Endodermal cell (in vitro differentiated cells): ENCODE measurements around the gene SP1. TPM values are rescaled to one million over a fixed set of nuclear protein-coding genes. Genes with fewer than 3 reads are reported as not detected.
"Not testable (repeated sequence)": the region's sequence is repeated elsewhere in the genome, so short reads cannot be mapped to it uniquely, and the experiment has no call there.

Source experiments
- DNase-seq: peaks from one replicate; pipeline ENCODE4 v3.0.0-alpha.2; 2017
- H3K27ac ChIP-seq: 2 replicates; pipeline ENCODE4 v1.5.1; 2013; ENCODE audit warnings: mild to moderate bottlenecking, low read depth, low read length, moderate library complexity
- H3K27me3 ChIP-seq: 2 replicates; pipeline ENCODE4 v1.6.1; 2013; ENCODE audit warnings: mild to moderate bottlenecking, low read length, moderate library complexity; ENCODE audit not compliant: insufficient read depth, control insufficient read depth, poor library complexity, severe bottlenecking
- H3K36me3 ChIP-seq: 2 replicates; pipeline ENCODE4 v1.7.0; 2013; ENCODE audit warnings: mild to moderate bottlenecking, low read length, moderate library complexity; ENCODE audit not compliant: control insufficient read depth, insufficient read depth
- H3K4me1 ChIP-seq: one replicate; pipeline ENCODE4 v1.7.0; 2013; ENCODE audit warnings: low read length; ENCODE audit not compliant: control insufficient read depth, insufficient read depth
- H3K4me3 ChIP-seq: 2 replicates; pipeline ENCODE4 v1.5.1; 2013; ENCODE audit warnings: mild to moderate bottlenecking, low read length, moderate library complexity
- H3K9ac ChIP-seq: 2 replicates; pipeline ENCODE4 v1.6.1; 2013; ENCODE audit warnings: mild to moderate bottlenecking, low read length, moderate library complexity; ENCODE audit not compliant: poor library complexity, severe bottlenecking; ENCODE audit errors: extremely low read depth
- H3K9me3 ChIP-seq: 2 replicates; pipeline ENCODE4 v1.6.1; 2013; ENCODE audit warnings: mild to moderate bottlenecking, low read length, moderate library complexity; ENCODE audit not compliant: control insufficient read depth
- H3K27ac Mint-ChIP-seq: 2 replicates; pipeline ENCODE4 v1.8.0; 2020; ENCODE audit warnings: mixed read lengths
- H3K27me3 Mint-ChIP-seq: 2 replicates; pipeline ENCODE4 v1.8.0; 2021; ENCODE audit warnings: mild to moderate bottlenecking, mixed read lengths; ENCODE audit not compliant: insufficient read depth
- H3K36me3 Mint-ChIP-seq: 2 replicates; pipeline ENCODE4 v1.8.0; 2020; ENCODE audit warnings: low read depth, mixed read lengths
- H3K4me1 Mint-ChIP-seq: 2 replicates; pipeline ENCODE4 v1.8.0; 2020; ENCODE audit warnings: mixed read lengths
- H3K4me3 Mint-ChIP-seq: 2 replicates; pipeline ENCODE4 v1.8.0; 2020; ENCODE audit warnings: mild to moderate bottlenecking, moderate library complexity, mixed read lengths
- H3K9me3 Mint-ChIP-seq: 2 replicates; pipeline ENCODE4 v1.8.0; 2020; ENCODE audit warnings: mild to moderate bottlenecking, mixed read lengths
- WGBS, 2 experiments: methylation state at CpG; one replicate each; pipeline versions ENCODE4 v1.1.5 to v1.1.7; 2013; ENCODE audit warnings: missing lambda C conversion rate in 2 of 2, mixed read lengths in 1 of 2; ENCODE audit not compliant: insufficient coverage in 1 of 2, insufficient read length in 1 of 2; 5-methylcytosine and 5-hydroxymethylcytosine counted together
- total RNA-seq, 2 donors: library from RNA; stranded (reverse); fragmentation: NEBNext Ultra II Directional in 1 of 2; extraction: Animal tissue kit (Norgen Biotek cat#: 25700) in 1 of 2; gene quantifications; 2 replicates in 1 of 2; 3 replicates in 1 of 2; pipeline ENCODE4 v1.2.1, GENCODE V29; 2021
- TF ChIP-seq, protein P1 (sequence below): fragments of 200-600 bp; sonication (generic); conservative IDR thresholded peaks from 2 replicates; pipeline ENCODE4 v1.5.0; 2021; ENCODE audit warnings: antibody characterized with exemption, mild to moderate bottlenecking

Gene SP1
- total RNA-seq, 2 donors from 2014 or later = 91.2 to 99.5 TPM

DNA sequence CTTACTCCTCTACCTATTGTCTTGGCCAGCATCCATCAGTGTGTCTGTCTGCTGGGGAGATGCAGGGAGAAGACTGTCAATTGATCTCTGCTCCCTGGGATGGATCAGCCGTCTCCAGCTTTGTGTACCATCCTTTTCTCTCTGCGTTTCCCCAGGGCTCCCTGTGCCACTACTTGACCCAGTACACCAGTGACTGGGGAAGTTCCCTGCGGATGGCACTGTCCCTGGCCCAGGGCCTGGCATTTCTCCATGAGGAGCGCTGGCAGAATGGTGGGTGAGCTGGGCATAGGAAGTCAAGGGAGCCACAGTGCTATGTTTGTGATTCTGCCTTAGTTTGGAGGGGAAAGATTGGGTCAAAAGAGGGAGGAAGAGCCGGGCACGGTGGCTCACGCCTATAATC, 48.8 kb downstream of the SP1 start:
- no peak overlapping the region for H3K27ac ChIP-seq
- DNase-seq = no peak
- no peaks in the 10 kb centered on the region for H3K27me3 ChIP-seq
- Mint-ChIP-seq H3K27me3 (no peaks in the 10 kb centered on the region), H3K4me3 (no peak overlapping the region), H3K27ac (no peak overlapping the region), H3K9me3 (no peaks in the 10 kb centered on the region), H3K4me1 (peaks cover 33% of the 10 kb centered on the region), H3K36me3 (peaks cover 17% of the 10 kb centered on the region)
- no peak overlapping the region for H3K9ac ChIP-seq
- no peaks in the 10 kb centered on the region for H3K36me3 ChIP-seq
- WGBS, 2 experiments = 83 to 100% methylated on average over 1 to 7 of the region's 7 CpGs
- H3K4me3 ChIP-seq = no peak overlapping the region
- peaks cover 17% of the 10 kb centered on the region for H3K4me1 ChIP-seq
- no peaks in the 10 kb centered on the region for H3K9me3 ChIP-seq
- TF ChIP-seq, protein P1, sequence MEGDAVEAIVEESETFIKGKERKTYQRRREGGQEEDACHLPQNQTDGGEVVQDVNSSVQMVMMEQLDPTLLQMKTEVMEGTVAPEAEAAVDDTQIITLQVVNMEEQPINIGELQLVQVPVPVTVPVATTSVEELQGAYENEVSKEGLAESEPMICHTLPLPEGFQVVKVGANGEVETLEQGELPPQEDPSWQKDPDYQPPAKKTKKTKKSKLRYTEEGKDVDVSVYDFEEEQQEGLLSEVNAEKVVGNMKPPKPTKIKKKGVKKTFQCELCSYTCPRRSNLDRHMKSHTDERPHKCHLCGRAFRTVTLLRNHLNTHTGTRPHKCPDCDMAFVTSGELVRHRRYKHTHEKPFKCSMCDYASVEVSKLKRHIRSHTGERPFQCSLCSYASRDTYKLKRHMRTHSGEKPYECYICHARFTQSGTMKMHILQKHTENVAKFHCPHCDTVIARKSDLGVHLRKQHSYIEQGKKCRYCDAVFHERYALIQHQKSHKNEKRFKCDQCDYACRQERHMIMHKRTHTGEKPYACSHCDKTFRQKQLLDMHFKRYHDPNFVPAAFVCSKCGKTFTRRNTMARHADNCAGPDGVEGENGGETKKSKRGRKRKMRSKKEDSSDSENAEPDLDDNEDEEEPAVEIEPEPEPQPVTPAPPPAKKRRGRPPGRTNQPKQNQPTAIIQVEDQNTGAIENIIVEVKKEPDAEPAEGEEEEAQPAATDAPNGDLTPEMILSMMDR = no peak

DNA sequence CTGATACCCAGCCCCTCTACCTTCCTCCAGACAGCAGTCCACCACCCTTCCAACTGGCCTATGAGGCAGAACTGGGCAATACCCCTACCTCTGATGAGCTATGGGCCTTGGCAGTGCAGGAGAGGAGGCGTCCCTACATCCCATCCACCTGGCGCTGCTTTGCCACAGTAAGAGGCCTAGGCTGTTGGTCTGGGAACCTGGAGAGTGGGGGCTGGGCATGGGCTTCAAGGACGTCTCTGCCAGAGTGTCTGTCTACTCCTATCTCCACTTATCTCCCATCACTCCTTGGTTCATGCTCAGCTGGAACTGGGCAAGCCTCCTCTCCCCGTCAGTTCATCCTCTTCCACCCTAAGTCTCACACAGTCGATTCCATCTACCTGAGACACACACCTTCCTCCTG, 50.1 kb downstream of the SP1 start:
- WGBS, 2 experiments = 63 to 91% methylated on average over 2 to 5 of the region's 5 CpGs
- Mint-ChIP-seq H3K27me3 (no peaks in the 10 kb centered on the region), H3K4me3 (no peak overlapping the region), H3K36me3 (peaks cover 17% of the 10 kb centered on the region), H3K9me3 (no peaks in the 10 kb centered on the region), H3K4me1 (peaks cover 20% of the 10 kb centered on the region), H3K27ac (no peak overlapping the region)
- no peaks in the 10 kb centered on the region for H3K36me3 ChIP-seq
- no peak overlapping the region for H3K27ac ChIP-seq
- H3K4me1 ChIP-seq = peaks cover 4% of the 10 kb centered on the region
- no peaks in the 10 kb centered on the region for H3K27me3 ChIP-seq
- no peak for DNase-seq
- no peak overlapping the region for H3K4me3 ChIP-seq
- H3K9me3 ChIP-seq = no peaks in the 10 kb centered on the region
- TF ChIP-seq, protein P1 = no peak
- H3K9ac ChIP-seq = no peak overlapping the region

DNA sequence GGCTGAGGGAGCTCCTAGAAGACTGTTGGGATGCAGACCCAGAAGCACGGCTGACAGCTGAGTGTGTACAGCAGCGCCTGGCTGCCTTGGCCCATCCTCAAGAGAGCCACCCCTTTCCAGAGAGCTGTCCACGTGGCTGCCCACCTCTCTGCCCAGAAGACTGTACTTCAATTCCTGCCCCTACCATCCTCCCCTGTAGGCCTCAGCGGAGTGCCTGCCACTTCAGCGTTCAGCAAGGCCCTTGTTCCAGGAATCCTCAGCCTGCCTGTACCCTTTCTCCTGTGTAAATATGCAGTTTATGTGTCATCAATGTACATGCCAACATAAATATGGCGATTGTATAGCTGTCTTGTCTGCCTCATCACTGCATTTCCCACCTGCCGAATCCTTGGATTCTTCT, 51.2 kb downstream of the SP1 start:
- no peak overlapping the region for H3K27ac Mint-ChIP-seq
- no peak overlapping the region for H3K4me3 Mint-ChIP-seq

DNA sequence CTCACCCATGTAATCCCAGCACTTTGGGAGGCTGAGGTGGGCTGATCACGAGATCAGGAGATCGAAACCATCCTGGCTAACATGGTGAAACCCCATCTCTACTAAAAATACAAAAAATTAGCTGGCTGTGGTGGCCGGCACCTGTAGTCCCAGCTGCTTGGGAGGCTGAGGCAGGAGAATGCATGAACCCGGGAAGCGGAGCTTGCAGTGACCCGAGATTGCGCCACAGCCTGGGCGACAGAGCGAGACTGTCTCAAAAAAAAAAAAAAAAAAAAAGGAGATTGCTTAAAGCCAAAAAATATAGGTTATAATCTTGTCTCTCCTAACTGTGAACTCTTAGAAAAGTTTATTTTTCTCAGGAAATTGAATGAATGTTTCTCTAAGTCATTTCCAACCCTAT, 55.4 kb downstream of the SP1 start:
- not testable (repeated sequence) for H3K27ac Mint-ChIP-seq, H3K4me3 Mint-ChIP-seq, H3K4me1 ChIP-seq

More for the DNA sequence above, 51.2 kb downstream of the SP1 start:
- H3K4me1 Mint-ChIP-seq = peaks cover 12% of the 10 kb centered on the region
- TF ChIP-seq, protein P1 = no peak
- no peak overlapping the region for H3K4me3 ChIP-seq
- H3K27me3 ChIP-seq = no peaks in the 10 kb centered on the region
- no peaks in the 10 kb centered on the region for H3K9me3 ChIP-seq
- DNase-seq = no peak
- no peak overlapping the region for H3K9ac ChIP-seq
- no peaks in the 10 kb centered on the region for H3K36me3 ChIP-seq
- H3K27me3 Mint-ChIP-seq = no peaks in the 10 kb centered on the region
- WGBS, 2 experiments = 89 to 94% methylated on average over 6 to 7 of the region's 7 CpGs
- H3K36me3 Mint-ChIP-seq = peaks cover 17% of the 10 kb centered on the region
- no peak overlapping the region for H3K27ac ChIP-seq
- no peaks in the 10 kb centered on the region for H3K9me3 Mint-ChIP-seq
- no peaks in the 10 kb centered on the region for H3K4me1 ChIP-seq

DNA sequence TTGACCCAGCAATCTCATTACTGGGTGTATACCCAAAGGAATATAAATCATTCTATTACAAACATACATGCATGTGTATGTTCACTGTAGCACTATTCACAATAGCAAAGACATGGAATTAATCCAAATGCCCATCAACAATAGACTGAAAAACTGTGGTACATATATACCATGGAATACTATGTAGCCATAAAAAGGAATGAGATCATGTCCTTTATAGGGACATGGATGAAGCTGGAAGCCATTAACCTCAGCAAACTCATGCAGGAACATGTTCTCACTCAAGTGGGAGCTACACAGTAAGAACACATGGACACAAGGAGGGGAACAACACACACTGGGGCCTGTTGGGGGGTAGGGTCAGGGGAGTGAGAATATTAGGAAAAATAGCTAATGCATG, 59.6 kb downstream of the SP1 start:
- H3K27ac ChIP-seq, H3K27me3 Mint-ChIP-seq, H3K9ac ChIP-seq, H3K4me3 Mint-ChIP-seq, H3K36me3 ChIP-seq, H3K9me3 Mint-ChIP-seq, H3K4me3 ChIP-seq, H3K9me3 ChIP-seq, H3K27ac Mint-ChIP-seq, DNase-seq, H3K4me1 ChIP-seq, H3K27me3 ChIP-seq: not testable (repeated sequence)
- Mint-ChIP-seq H3K4me1 (peaks cover 18% of the 10 kb centered on the region), H3K36me3 (peaks cover 13% of the 10 kb centered on the region)

More for the DNA sequence above, 55.4 kb downstream of the SP1 start:
- H3K36me3 ChIP-seq, H3K4me3 ChIP-seq, H3K27me3 ChIP-seq, H3K9me3 ChIP-seq, H3K27me3 Mint-ChIP-seq, DNase-seq, H3K4me1 Mint-ChIP-seq, H3K27ac ChIP-seq, H3K9ac ChIP-seq, H3K9me3 Mint-ChIP-seq: not testable (repeated sequence)
- peaks cover 10% of the 10 kb centered on the region for H3K36me3 Mint-ChIP-seq
- 92 to 100% methylated on average over 7 to 9 of the region's 9 CpGs for WGBS, 2 experiments
